Uterus (tissue), 4 donors: ENCODE results near the gene PRPS2. TPM values are rescaled to one million over a fixed set of nuclear protein-coding genes. Genes with fewer than 3 reads are reported as not detected.

Source experiments
- DNase-seq, 2 donors: peaks; one replicate each; pipeline ENCODE4 v3.0.0-alpha.2; 2019 to 2020
- H3K27ac ChIP-seq, 2 donors: fragments of 200-600 bp; sonication (generic); 1 replicate in 1 of 2; 2 replicates in 1 of 2; pipeline ENCODE4 v1.5.1; 2016 to 2018
- H3K27me3 ChIP-seq, 2 donors: fragments of 200-600 bp; sonication (generic); one replicate each; pipeline ENCODE4 v1.5.1; 2018 to 2019; ENCODE audit warnings: control low read depth in 1 of 2
- H3K36me3 ChIP-seq, 2 donors: fragments of 200-600 bp; sonication (generic); one replicate each; pipeline ENCODE4 v1.5.1; 2019; ENCODE audit warnings: control low read depth in 1 of 2
- H3K4me1 ChIP-seq, 2 donors: fragments of 200-600 bp; sonication (generic); one replicate each; pipeline ENCODE4 v1.5.1; 2018 to 2019; ENCODE audit warnings: control low read depth in 1 of 2
- H3K4me3 ChIP-seq, 2 donors: fragments of 200-600 bp; sonication (generic); 1 replicate in 1 of 2; 2 replicates in 1 of 2; pipeline ENCODE4 v1.5.1; 2018 to 2019; ENCODE audit warnings: mild to moderate bottlenecking in 1 of 2
- H3K9me3 ChIP-seq, 2 donors: fragments of 200-600 bp; sonication (generic); one replicate each; pipeline ENCODE4 v1.5.1; 2019; ENCODE audit warnings: control low read depth in 1 of 2
- CTCF ChIP-seq, 4 experiments: fragments of 200-600 bp in 2 of 4; fragments of 450-650 bp in 2 of 4; sonication (generic) in 2 of 4; IDR thresholded peaks; one replicate each; pipeline ENCODE4 v1.5.1; 2016 to 2019; ENCODE audit warnings: antibody characterized with exemption in 4 of 4, mild to moderate bottlenecking in 2 of 4, moderate library complexity in 1 of 4
- POLR2A ChIP-seq, 2 donors: fragments of 450-650 bp; IDR thresholded peaks; one replicate each; pipeline ENCODE4 v1.6.1; 2016; ENCODE audit warnings: antibody characterized with exemption in 2 of 2, mild to moderate bottlenecking in 1 of 2, moderate library complexity in 1 of 2
- intact Hi-C: fragments of 100-400 bp; cut with DNase I; formaldehyde crosslinking; loops from one replicate; pipeline ENCODE4 v1.15.1; 2023; ENCODE audit warnings: low total_unique reads
- total RNA-seq, 4 donors: library from RNA; depleted of rRNA in 3 of 4; stranded (reverse); fragments of >200 nt in 3 of 4; gene quantifications; one replicate each; pipeline versions ENCODE4 v1.1.0 to v1.2.4, GENCODE V29; 2014 to 2023
- donor health status: DM: yes; HTN: yes; CAD: no.

PRPS2 gene
- total RNA-seq, 4 donors from 2014 or later = 12.8 to 67.9 (median 32.4) TPM

GRCh38 chrX:12819222-12819621 is 28.0 kb downstream of the PRPS2 start:
- H3K27ac ChIP-seq = no peak overlapping the region
- TF ChIP-seq CTCF (IDR thresholded peaks at IDR 0.05) = no peak
- TF ChIP-seq POLR2A (IDR thresholded peaks at IDR 0.05) = no peak
- no peaks in the 10 kb centered on the region for H3K36me3 ChIP-seq
- no peaks in the 10 kb centered on the region for H3K4me1 ChIP-seq
- no peak for DNase-seq
- H3K4me3 ChIP-seq = no peak overlapping the region
- no peaks in the 10 kb centered on the region for H3K27me3 ChIP-seq
- intact Hi-C loops = no loop called here
- no peaks in the 10 kb centered on the region for H3K9me3 ChIP-seq

GRCh38 chrX:12820737-12821136 is 29.5 kb downstream of the PRPS2 start:
- Histone ChIP-seq H3K36me3 (no peaks in the 10 kb centered on the region), H3K9me3 (no peaks in the 10 kb centered on the region), H3K4me1 (no peaks in the 10 kb centered on the region), H3K27me3 (no peaks in the 10 kb centered on the region), H3K4me3 (no peak overlapping the region), H3K27ac (no peak overlapping the region)
- intact Hi-C loops = no loop called here
- no peak for TF ChIP-seq CTCF (IDR thresholded peaks at IDR 0.05)
- TF ChIP-seq POLR2A (IDR thresholded peaks at IDR 0.05) = no peak
- no peak for DNase-seq

GRCh38 chrX:12824944-12825343 is 33.7 kb downstream of the PRPS2 start:
- no peak for TF ChIP-seq POLR2A (IDR thresholded peaks at IDR 0.05)
- TF ChIP-seq CTCF (IDR thresholded peaks at IDR 0.05) = no peak

GRCh38 chrX:12825801-12826200 is 34.6 kb downstream of the PRPS2 start:
- H3K27ac ChIP-seq = no peak overlapping the region
- intact Hi-C loops = no loop called here
- no peaks in the 10 kb centered on the region for H3K27me3 ChIP-seq
- H3K9me3 ChIP-seq = no peaks in the 10 kb centered on the region
- DNase-seq = no peak
- no peak overlapping the region for H3K4me3 ChIP-seq
- H3K4me1 ChIP-seq = no peaks in the 10 kb centered on the region
- no peaks in the 10 kb centered on the region for H3K36me3 ChIP-seq
- TF ChIP-seq POLR2A (IDR thresholded peaks at IDR 0.05) (no peak), CTCF (IDR thresholded peaks at IDR 0.05) (no peak)

More at GRCh38 chrX:12824944-12825343, 33.7 kb downstream of the PRPS2 start:
- Histone ChIP-seq H3K27me3 (no peaks in the 10 kb centered on the region), H3K4me3 (no peak overlapping the region), H3K4me1 (no peaks in the 10 kb centered on the region), H3K27ac (no peak overlapping the region), H3K36me3 (no peaks in the 10 kb centered on the region), H3K9me3 (no peaks in the 10 kb centered on the region)
- intact Hi-C loops = no loop called here
- no peak for DNase-seq

GRCh38 chrX:12843061-12843667 is 52.0 kb downstream of the PRPS2 start:
- Histone ChIP-seq H3K36me3 (no peaks in the 10 kb centered on the region), H3K27me3 (peaks cover 0 to 5% of the 10 kb centered on the region in 2 donors), H3K4me1 (no peaks in the 10 kb centered on the region), H3K4me3 (no peak overlapping the region), H3K27ac (no peak overlapping the region), H3K9me3 (no peaks in the 10 kb centered on the region)
- no peak for TF ChIP-seq POLR2A (IDR thresholded peaks at IDR 0.05)
- DNase-seq = no peak
- intact Hi-C loops = no loop called here
